HFFc6 (cell line): Measurements from ENCODE around the gene CASP1. TPM values are rescaled to one million over a fixed set of nuclear protein-coding genes. Genes with fewer than 3 reads are reported as not detected.

ENCODE experiments used
- DNase-seq: peaks from one replicate; pipeline ENCODE4 v3.0.0-alpha.2; 2018
- H3K27ac Mint-ChIP-seq: 2 replicates; pipeline ENCODE4 v1.8.0; 2020; ENCODE audit warnings: mild to moderate bottlenecking, mixed read lengths
- H3K27me3 Mint-ChIP-seq: 2 replicates; pipeline ENCODE4 v1.8.0; 2021; ENCODE audit warnings: mild to moderate bottlenecking, moderate library complexity, mixed read lengths; ENCODE audit not compliant: insufficient read depth
- H3K36me3 Mint-ChIP-seq: 2 replicates; pipeline ENCODE4 v1.8.0; 2021; ENCODE audit warnings: low read depth, mixed read lengths
- H3K4me1 Mint-ChIP-seq: 2 replicates; pipeline ENCODE4 v1.8.0; 2020; ENCODE audit warnings: low read depth, mixed read lengths
- H3K4me3 Mint-ChIP-seq: 2 replicates; pipeline ENCODE4 v1.8.0; 2020; ENCODE audit warnings: mild to moderate bottlenecking, moderate library complexity, mixed read lengths
- H3K9me3 Mint-ChIP-seq: 2 replicates; pipeline ENCODE4 v1.8.0; 2020; ENCODE audit warnings: mild to moderate bottlenecking, mixed read lengths
- CTCF ChIP-seq: fragments of 200-600 bp; sonication (generic); IDR thresholded peaks from 2 replicates; pipeline ENCODE4 v1.5.0; 2021; ENCODE audit warnings: antibody characterized with exemption, mild to moderate bottlenecking
- total RNA-seq, 6 experiments: library from RNA; stranded (reverse); fragmentation: NEBNext Ultra II Directional; extraction: Animal tissue kit (Norgen Biotek cat#: 25700); gene quantifications; 2 replicates in 1 of 6; 3 replicates in 5 of 6; pipeline ENCODE4 v1.2.3, GENCODE V29; 2021

Gene CASP1
- total RNA-seq, 6 experiments from 2014 or later: 13.1 to 23.6 (median 21.1) TPM

- Mint-ChIP-seq H3K27ac (no peak overlapping the region), H3K4me3 (no peak overlapping the region), H3K27me3 (no peaks in the 10 kb centered on the region), H3K9me3 (peaks cover 10% of the 10 kb centered on the region), H3K4me1 (no peaks in the 10 kb centered on the region), H3K36me3 (no peaks in the 10 kb centered on the region)
- DNase-seq: no peak
- TF ChIP-seq CTCF: no peak
Observed at GRCh38 chr11:104991994-104992393, 43.0 kb downstream of the CASP1 start.

DNA sequence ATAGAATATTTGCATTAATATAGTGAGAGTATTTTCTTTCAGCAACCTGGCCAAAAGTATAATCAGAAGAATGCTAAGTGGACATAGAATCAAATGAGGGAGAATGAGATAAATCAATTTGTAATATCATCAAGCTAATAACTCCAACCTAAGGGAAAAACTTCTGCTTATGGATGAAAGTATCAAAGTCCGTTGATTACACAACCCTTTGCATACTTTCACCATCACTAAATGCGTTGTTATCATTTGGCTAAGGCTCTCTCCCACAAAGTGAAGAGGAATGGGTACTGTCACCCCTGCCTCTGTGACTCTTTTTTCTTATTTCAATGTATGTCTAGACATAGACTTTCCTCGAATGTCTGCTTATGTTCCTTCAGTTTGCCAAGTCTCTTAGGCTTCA is 50.1 kb downstream of the CASP1 start:
- peaks cover 10% of the 10 kb centered on the region for H3K9me3 Mint-ChIP-seq
- no peaks in the 10 kb centered on the region; the same call in 1 of the 2 replicates for H3K27me3 Mint-ChIP-seq
- no peak for TF ChIP-seq CTCF
- no peak for DNase-seq
- H3K36me3 Mint-ChIP-seq: no peaks in the 10 kb centered on the region
- H3K27ac Mint-ChIP-seq: no peak overlapping the region
- H3K4me3 Mint-ChIP-seq: no peak overlapping the region
- peaks cover 6% of the 10 kb centered on the region; the same call in 1 of the 2 replicates for H3K4me1 Mint-ChIP-seq

DNA sequence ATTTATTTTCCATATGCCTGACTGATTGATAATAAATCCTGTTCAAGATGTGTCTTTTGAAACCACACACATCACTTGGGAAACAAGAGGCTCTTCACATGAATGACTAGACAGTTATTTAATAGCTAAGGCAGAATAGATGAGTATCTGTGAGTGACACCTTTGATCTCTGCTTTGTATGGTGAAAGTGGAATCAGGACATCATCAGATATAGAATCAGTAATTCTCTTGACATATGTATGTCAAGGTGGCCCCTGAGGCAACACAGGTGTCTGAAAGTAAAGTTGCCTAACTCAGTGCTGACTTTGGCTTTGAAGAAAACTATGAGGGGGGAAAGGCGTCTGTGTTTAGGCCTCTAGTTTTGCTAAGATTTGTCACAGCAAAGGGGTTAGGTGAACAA is 55.1 kb downstream of the CASP1 start:
- peaks cover 2% of the 10 kb centered on the region; the same call in 1 of the 2 replicates for H3K36me3 Mint-ChIP-seq
- peaks cover 3% of the 10 kb centered on the region; the same call in 1 of the 2 replicates for H3K9me3 Mint-ChIP-seq
- no peak for TF ChIP-seq CTCF
- no peak overlapping the region for H3K4me3 Mint-ChIP-seq
- no peaks in the 10 kb centered on the region; the same call in 1 of the 2 replicates for H3K27me3 Mint-ChIP-seq
- DNase-seq: no peak
- H3K4me1 Mint-ChIP-seq: peaks cover 6% of the 10 kb centered on the region; the same call in 1 of the 2 replicates
- no peak overlapping the region for H3K27ac Mint-ChIP-seq

Other genes starting within 250 kb of the CASP1 start
- not detected for gene CASP12, start 136.7 kb downstream of the CASP1 start, total RNA-seq
- gene CASP4, start 66.6 kb downstream of the CASP1 start, total RNA-seq: 10 to 100 TPM; 52.7 to 71.6 (median 60.8) TPM
- gene CASP5, start 12.0 kb downstream of the CASP1 start, total RNA-seq: not detected
- 10 to 100 TPM in 1 of 6 experiments, 1 to 10 TPM in 5; 6.4 to 11.2 (median 9.4) TPM for gene CARD16, start 10.2 kb upstream of the CASP1 start, total RNA-seq
- not detected for gene CARD18, start 104.6 kb upstream of the CASP1 start, total RNA-seq